HG03342 (cell line): Measurements from ENCODE around the gene LRIG3.
A peak's percentile ranks its signal among the peaks of the same experiment; 100 is the strongest.
"Not testable (repeated sequence)": the region's sequence is repeated elsewhere in the genome, so short reads cannot be mapped to it uniquely, and the experiment has no call there.

Experiments used
- ATAC-seq: cut with Tn5 transposase; IDR thresholded peaks from one replicate; pipeline ENCODE4 v1.9.1; 2021; ENCODE audit warnings: mild to moderate bottlenecking, moderate library complexity; ENCODE audit not compliant: unreplicated experiment

Gene LRIG3, protein sequence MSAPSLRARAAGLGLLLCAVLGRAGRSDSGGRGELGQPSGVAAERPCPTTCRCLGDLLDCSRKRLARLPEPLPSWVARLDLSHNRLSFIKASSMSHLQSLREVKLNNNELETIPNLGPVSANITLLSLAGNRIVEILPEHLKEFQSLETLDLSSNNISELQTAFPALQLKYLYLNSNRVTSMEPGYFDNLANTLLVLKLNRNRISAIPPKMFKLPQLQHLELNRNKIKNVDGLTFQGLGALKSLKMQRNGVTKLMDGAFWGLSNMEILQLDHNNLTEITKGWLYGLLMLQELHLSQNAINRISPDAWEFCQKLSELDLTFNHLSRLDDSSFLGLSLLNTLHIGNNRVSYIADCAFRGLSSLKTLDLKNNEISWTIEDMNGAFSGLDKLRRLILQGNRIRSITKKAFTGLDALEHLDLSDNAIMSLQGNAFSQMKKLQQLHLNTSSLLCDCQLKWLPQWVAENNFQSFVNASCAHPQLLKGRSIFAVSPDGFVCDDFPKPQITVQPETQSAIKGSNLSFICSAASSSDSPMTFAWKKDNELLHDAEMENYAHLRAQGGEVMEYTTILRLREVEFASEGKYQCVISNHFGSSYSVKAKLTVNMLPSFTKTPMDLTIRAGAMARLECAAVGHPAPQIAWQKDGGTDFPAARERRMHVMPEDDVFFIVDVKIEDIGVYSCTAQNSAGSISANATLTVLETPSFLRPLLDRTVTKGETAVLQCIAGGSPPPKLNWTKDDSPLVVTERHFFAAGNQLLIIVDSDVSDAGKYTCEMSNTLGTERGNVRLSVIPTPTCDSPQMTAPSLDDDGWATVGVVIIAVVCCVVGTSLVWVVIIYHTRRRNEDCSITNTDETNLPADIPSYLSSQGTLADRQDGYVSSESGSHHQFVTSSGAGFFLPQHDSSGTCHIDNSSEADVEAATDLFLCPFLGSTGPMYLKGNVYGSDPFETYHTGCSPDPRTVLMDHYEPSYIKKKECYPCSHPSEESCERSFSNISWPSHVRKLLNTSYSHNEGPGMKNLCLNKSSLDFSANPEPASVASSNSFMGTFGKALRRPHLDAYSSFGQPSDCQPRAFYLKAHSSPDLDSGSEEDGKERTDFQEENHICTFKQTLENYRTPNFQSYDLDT

DNA sequence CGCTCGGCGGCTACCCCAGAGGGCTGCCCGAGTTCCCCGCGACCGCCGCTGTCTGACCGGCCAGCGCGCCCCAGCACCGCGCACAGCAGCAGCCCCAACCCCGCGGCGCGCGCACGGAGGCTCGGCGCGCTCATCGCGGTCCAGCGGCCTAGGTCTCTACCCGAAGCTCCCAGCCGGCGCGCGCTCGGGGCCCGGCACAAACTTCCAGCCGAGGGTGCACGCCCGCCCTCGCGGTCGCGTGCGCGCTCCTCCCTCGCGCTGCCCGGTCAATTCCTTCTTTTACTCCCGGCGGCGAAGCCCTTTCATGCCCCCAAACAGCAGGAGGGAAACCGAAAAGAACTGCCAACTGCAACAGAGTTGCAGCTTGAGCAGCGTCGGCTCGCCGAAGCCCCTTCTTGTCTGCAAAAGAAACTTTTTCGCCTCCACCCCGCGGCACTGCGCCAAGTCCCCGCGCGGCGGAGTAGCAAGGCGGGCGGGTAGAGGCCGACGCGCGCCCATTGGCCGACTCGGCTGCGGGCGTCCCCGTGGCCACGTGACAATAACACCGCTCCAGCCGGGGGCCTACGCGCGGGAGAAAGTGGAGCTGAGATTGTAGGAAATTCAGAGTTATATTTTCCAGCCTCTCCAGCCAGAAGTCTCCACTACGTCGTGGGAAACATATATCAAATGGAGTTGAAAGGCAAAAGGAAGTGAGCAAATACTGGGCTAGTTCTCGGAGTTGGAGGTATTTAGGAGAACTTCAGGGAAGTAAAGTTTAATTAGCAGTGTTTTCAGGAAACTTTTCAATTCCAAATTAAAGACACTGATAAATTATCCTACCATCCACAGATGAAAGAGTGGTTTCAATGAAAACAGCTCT, at the start of gene LRIG3:
Gene LRIG3 (minus strand): TSS at position 403 of the 859 bp plus-strand sequence. CDS start 269 bp downstream, at position 134.
- peak; percentile 83 for ATAC-seq

- ATAC-seq = no peak
Measured at GRCh38 chr12:58969237-58969636, 48.9 kb upstream of the LRIG3 start.

GRCh38 chr12:58967561-58967960, 47.3 kb upstream of the LRIG3 start:
- no peak for ATAC-seq

GRCh38 chr12:58966939-58967338, 46.6 kb upstream of the LRIG3 start:
- ATAC-seq = no peak

- ATAC-seq = no peak
Measured at GRCh38 chr12:58965568-58965967, 45.3 kb upstream of the LRIG3 start.

DNA sequence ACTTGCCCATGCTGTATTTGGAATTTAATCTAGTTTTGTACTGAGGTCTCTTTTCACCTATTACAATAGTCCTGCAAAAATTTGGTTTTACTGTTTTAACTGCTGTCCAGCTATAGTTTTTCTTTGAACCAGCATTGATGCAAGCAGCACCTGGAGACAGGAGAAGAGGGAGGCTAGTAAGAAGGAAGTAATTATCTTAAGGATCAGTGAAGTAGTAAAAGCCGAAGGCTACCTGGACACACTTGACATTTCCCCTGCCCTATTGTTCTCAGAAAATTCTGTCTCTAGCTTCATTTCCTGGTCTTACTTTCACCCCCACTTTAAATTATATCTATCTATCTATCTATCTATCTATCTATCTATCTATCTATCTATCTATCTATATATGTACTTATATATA, 43.5 kb upstream of the LRIG3 start:
- ATAC-seq = no peak

DNA sequence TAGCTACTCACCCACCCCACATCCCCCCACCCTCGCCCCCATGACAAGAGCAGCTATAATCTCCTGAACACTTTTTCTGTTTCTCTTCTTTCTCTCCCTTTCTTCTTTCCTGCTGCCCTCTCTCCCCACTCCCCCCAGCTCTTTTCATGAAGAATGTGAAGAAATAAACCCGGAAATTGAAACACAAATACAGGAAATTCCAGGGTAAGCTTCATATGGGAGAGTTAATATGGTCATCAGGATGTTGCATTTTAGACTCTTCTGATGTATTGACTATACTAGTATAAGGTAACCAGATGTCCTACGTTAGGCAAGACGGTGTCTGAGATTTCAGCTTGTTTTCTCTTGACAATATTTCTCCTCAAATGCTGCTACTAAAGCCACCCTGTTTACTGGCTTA, 41.6 kb upstream of the LRIG3 start:
- ATAC-seq = no peak

DNA sequence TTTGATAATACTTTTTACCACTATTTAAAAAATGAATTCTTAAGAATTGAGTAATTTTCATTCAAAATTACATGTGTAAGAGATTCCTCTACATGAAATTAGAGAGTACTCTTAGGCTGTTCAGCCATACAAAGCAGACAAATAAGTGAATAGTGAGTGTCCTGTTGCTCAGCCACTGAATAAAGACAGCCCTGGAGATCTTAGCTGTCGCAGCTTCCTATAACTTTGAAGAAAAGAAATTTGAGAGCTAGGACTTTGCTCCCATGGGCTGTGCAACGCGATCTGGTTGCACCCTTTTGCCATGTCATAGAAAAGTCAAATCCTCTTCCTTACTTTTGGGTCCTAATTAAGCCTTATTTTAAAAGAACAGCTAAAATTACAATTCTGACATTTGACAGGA, 40.9 kb upstream of the LRIG3 start:
- no peak for ATAC-seq

DNA sequence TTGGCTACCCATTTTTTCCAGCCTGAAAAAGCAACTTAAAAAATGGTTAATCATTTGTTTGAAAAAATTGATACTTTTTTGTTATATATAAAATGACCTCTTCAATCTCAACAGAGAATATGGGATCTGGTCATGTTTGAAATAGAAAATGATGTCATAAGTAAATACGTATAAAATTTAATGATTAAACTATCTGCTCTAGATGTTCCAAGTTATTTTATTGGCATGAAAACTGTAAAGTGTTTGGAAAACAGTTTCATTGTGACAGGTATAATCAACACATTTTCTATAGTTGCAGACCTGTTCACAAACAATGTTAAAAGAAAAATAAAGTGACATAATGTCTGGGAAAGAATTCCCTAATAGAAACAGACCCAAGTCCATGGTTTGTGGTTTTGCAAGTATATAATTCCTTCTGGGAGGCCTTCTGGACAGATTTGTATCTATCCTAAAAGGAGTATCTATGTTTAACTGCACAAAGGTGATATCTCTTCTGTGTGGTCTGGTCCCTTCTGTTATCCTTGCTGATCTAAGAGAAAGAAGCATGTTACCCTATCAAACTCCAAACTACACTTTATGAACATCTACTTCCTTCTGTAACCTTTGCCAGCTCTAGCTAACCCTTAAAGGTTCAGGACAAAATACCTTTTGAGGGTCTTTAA, 39.5 kb upstream of the LRIG3 start:
- ATAC-seq = no peak

- ATAC-seq = no peak
Measured at GRCh38 chr12:58957298-58957697, 37.0 kb upstream of the LRIG3 start.

GRCh38 chr12:58955849-58956248, 35.5 kb upstream of the LRIG3 start:
- no peak for ATAC-seq

- no peak for ATAC-seq
Measured at GRCh38 chr12:58954002-58954401, 33.7 kb upstream of the LRIG3 start.

GRCh38 chr12:58950739-58951100, 30.4 kb upstream of the LRIG3 start:
- no peak for ATAC-seq

DNA sequence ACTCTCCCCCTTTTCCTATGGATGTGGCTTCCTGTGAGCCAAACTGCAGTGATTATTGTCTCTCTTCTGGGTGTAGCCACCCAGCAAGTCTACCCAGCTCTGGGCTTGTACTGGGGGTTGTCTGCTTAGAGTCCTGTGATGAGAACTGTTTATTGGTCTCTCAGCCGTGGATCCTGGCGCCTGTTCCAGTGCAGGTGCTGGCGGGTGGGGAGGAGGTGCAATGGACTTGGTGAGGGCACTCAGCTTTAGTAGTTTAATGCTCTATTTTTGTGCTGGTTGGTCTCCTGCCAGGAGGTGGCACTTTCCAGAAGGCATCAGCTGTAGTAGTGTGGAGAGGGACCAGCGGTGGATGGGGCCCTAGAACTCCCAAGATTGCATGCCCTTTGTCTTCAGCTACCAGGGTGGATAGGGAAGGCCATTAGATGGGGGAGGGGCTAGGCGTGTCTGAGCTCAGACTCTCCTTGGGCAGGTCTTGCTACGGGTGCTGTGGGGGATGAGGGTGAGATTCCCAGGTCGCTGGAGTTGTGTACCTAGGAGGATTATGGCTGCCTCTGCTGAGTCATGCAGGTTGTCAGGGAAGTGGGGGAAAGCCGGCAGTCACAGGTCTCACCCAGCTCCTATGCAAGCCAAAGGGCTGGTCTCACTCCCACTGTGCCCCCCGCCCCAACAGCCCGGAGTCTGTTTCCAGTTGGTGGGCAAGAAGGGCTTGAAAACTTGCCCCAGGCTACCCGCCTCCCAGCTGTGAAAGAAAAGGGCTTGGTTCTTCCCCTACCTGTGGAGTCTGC, 29.8 kb upstream of the LRIG3 start:
- not testable (repeated sequence) for ATAC-seq

GRCh38 chr12:58943079-58943478, 22.8 kb upstream of the LRIG3 start:
- ATAC-seq = no peak

GRCh38 chr12:58942345-58942744, 22.0 kb upstream of the LRIG3 start:
- no peak for ATAC-seq

DNA sequence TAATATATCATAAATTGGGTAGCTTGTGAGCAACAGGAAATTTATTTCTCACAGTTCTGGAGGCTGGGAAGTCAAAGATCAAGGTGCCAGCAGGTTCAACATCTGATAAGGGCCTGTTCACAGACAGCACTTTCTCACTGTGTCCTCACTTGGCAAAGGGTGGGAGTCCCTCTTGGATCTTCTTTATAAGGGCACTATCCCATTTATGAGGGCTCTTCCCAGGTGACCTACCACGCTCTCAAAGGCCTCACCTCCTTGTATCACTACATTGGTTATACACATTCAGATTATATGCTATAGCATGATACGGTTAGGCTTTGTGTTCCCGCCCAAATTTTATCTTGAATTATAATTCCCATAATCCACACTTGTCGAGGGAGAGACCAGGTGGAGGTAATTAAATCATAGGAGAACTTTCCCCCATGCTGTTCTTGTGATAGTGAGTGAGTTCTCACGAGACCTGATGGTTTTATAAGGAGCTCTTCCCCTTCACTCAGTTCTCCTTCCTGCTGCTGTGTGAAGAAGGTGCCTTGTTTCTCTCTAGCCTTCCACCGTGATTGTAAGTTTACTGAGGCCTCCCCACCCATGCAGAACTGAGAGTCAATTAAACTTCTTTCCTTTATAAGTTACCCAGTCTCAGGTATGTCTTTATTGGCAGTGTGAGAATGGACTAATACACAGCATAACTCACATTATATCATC, 19.2 kb upstream of the LRIG3 start:
- ATAC-seq = no peak

- ATAC-seq = no peak
Measured at GRCh38 chr12:58938440-58938839, 18.1 kb upstream of the LRIG3 start.

DNA sequence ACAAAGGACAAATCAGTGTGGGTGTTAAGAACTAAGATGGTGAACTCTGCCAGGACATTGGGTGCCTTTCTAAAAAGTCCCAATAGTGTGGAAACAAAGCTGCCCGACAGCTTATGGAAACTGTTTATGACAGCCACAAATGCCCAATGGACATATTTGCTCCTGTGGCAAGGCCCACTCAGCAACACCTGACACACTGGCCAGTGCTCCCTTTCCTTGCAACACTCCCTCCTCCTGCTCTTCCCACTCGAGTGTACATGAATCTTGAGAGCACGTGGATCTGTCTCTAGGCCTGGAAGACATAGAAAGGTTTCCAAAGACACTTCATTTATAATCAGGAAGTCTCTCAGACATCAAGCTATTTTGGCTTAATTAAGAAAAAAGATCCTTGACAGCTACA, 14.2 kb upstream of the LRIG3 start:
- no peak for ATAC-seq
